K562 (cell line): ENCODE results near the gene MPLKIP. TPM values are rescaled to one million over a fixed set of nuclear protein-coding genes. Genes with fewer than 3 reads are reported as not detected.

Source experiments
- ATAC-seq: fragments of 200-7000 bp; cut with Tn5 transposase; 3 replicates; pipeline ENCODE4 v1.9.1; 2020; ENCODE audit warnings: moderate library complexity
- BruUV-seq: library from RNA; stranded (reverse); fragments of 400-500 nt; replicated peaks from 2 replicates; lab custom pipeline; 2021; lab: Mats Ljungman, UMichigan
- CTCF ChIA-PET: fragments of 300-600 bp; formaldehyde crosslinking; extraction: SDS; loops from one replicate; lab custom pipeline; 2021; ENCODE audit warnings: low intra/inter-chr PET ratio; lab: Yijun Ruan, JAX
- POLR2A ChIA-PET: fragments of 300-600, 350-650 bp; sonication (Branson Sonifier 250); formaldehyde crosslinking; extraction: SDS; loops from one replicate; lab custom pipeline; 2021; ENCODE audit warnings: antibody characterized with exemption, inconsistent platforms; lab: Yijun Ruan, JAX
- DNase-seq, 4 experiments: peaks; one replicate each; pipeline versions ENCODE4 v3.0.0 to v3.0.0-alpha.2; 2011 to 2018; ENCODE audit warnings: low spot score in 3 of 4, mixed read lengths in 3 of 4; ENCODE audit errors: extremely low read depth in 1 of 4
- FAIRE-seq: peaks from 2 replicates; lab custom pipeline; 2011; peaks lifted over from hg19 to GRCh38; lab: Jason Lieb, UNC
- H2AFZ ChIP-seq: 2 replicates; pipeline ENCODE4 v1.6.0; 2011; ENCODE audit warnings: low read depth, low read length, control low read depth, inconsistent platforms
- H3K27ac ChIP-seq: fragments of 200-600 bp; 3 replicates; pipeline ENCODE4 v1.8.0; 2011; ENCODE audit warnings: low read depth, mild to moderate bottlenecking, control low read depth, inconsistent platforms, low read length, moderate library complexity, mixed read lengths; ENCODE audit errors: extremely low read depth
- H3K27me3 ChIP-seq, 2 experiments: fragments of 300-600 bp in 1 of 2; 2 replicates in 1 of 2; 3 replicates in 1 of 2; pipeline versions ENCODE4 v1.6.0 to v1.8.0; 2011; ENCODE audit warnings: inconsistent platforms in 2 of 2, low read length in 2 of 2, mild to moderate bottlenecking in 1 of 2, mixed read lengths in 1 of 2, moderate library complexity in 1 of 2; ENCODE audit not compliant: control insufficient read depth in 2 of 2, insufficient read depth in 2 of 2
- H3K36me3 ChIP-seq: fragments of 300-600 bp; 3 replicates; pipeline ENCODE4 v1.8.0; 2011; ENCODE audit warnings: mild to moderate bottlenecking, low read length, inconsistent platforms; ENCODE audit not compliant: control insufficient read depth, insufficient read depth
- H3K4me1 ChIP-seq, 2 experiments: fragments of 200-600 bp in 1 of 2; replicated peaks in 1 of 2; 2 replicates in 1 of 2; 3 replicates in 1 of 2; pipeline versions ENCODE4 v1.5.1 to v1.8.0; 2011; ENCODE audit warnings: inconsistent platforms in 2 of 2, low read length in 2 of 2, mild to moderate bottlenecking in 1 of 2, mixed read lengths in 1 of 2, moderate library complexity in 1 of 2; ENCODE audit not compliant: control insufficient read depth in 2 of 2, insufficient read depth in 2 of 2
- H3K4me2 ChIP-seq: 2 replicates; pipeline ENCODE4 v1.6.1; 2011; ENCODE audit warnings: low read length, control low read depth, inconsistent platforms, mixed read lengths; ENCODE audit not compliant: insufficient read depth
- H3K4me3 ChIP-seq: fragments of 200-600 bp; sonication (generic), shearing (Covaris generic); 2 replicates; pipeline ENCODE4 v1.5.1; 2016; ENCODE audit warnings: control low read depth, inconsistent platforms
- H3K79me2 ChIP-seq: fragments of 200-600 bp; 3 replicates; pipeline ENCODE4 v1.8.0; 2011; ENCODE audit warnings: low read length, inconsistent platforms; ENCODE audit not compliant: control insufficient read depth, insufficient read depth
- H3K9ac ChIP-seq, 2 experiments: 2 replicates each; pipeline versions ENCODE4 v1.6.0 to v1.6.1; 2011; ENCODE audit warnings: low read depth in 2 of 2, low read length in 2 of 2, control low read depth in 1 of 2, inconsistent platforms in 1 of 2, mild to moderate bottlenecking in 1 of 2, mixed read lengths in 1 of 2; ENCODE audit not compliant: insufficient read depth in 1 of 2
- H3K9me1 ChIP-seq: one replicate; pipeline ENCODE4 v1.6.0; 2011; ENCODE audit warnings: inconsistent platforms, mild to moderate bottlenecking, low read length, moderate library complexity; ENCODE audit not compliant: control insufficient read depth, insufficient read depth
- H3K9me3 ChIP-seq: replicated peaks from 2 replicates; pipeline ENCODE4 v1.5.1; 2011; ENCODE audit warnings: low read depth, low read length, inconsistent platforms; ENCODE audit not compliant: control insufficient read depth, insufficient read depth
- H4K20me1 ChIP-seq: replicated peaks from 2 replicates; pipeline ENCODE4 v1.6.1; 2011; ENCODE audit warnings: low read length, inconsistent platforms, mixed read lengths; ENCODE audit not compliant: control insufficient read depth, insufficient read depth
- CHD2 ChIP-seq: IDR thresholded peaks from 2 replicates; pipeline ENCODE4 v1.6.1; 2011; ENCODE audit warnings: low read depth, low read length
- GATAD2A ChIP-seq: fragments of 450-650 bp; IDR thresholded peaks from 2 replicates; pipeline ENCODE4 v1.6.1; 2017
- HSF4 ChIP-seq: fragments of 250-450 bp; sonication (Bioruptor Pico); IDR thresholded peaks from 2 replicates; pipeline ENCODE4 v2.1.2; 2022; ENCODE audit warnings: mild to moderate bottlenecking, moderate library complexity, borderline replicate concordance
- TAF9B ChIP-seq: fragments of 450-650 bp; IDR thresholded peaks from 2 replicates; pipeline ENCODE4 v1.6.1; 2018; ENCODE audit warnings: mild to moderate bottlenecking; ENCODE audit not compliant: partially characterized antibody
- WHSC1 ChIP-seq: IDR thresholded peaks from one replicate; pipeline ENCODE4 v1.6.1; 2012; ENCODE audit warnings: low read length, control low read depth, inconsistent platforms
- YY1 ChIP-seq, 3 experiments: IDR thresholded peaks; 2 replicates each; pipeline ENCODE4 v1.6.1; 2011; ENCODE audit warnings: low read length in 2 of 3, mild to moderate bottlenecking in 2 of 3, moderate library complexity in 2 of 3, borderline replicate concordance in 1 of 3, control low read depth in 1 of 3, low read depth in 1 of 3; ENCODE audit not compliant: insufficient read depth in 3 of 3, insufficient replicate concordance in 2 of 3, control insufficient read depth in 1 of 3, insufficient read length in 1 of 3; ENCODE audit errors: extremely low read depth in 1 of 3
- ZNF24 ChIP-seq: fragments of 450-650 bp; IDR thresholded peaks from 2 replicates; pipeline ENCODE4 v1.6.1; 2016
- WGBS: fragments of 100-300 bp; shearing (Covaris generic); methylation state at CpG from one replicate; pipeline ENCODE4 v1.1.6; 2016; ENCODE audit warnings: low coverage, mixed read lengths; ENCODE audit not compliant: insufficient coverage; ENCODE audit errors: missing lambda C conversion rate; 5-methylcytosine and 5-hydroxymethylcytosine counted together
- in situ Hi-C: fragments of 300-500 bp; cut with MboI; formaldehyde crosslinking; loops from 4 replicates; pipeline ENCODE4 v1.15.0; 2018; ENCODE audit warnings: inconsistent platforms, mixed read lengths
- intact Hi-C: fragments of 100-400 bp; cut with micrococcal nuclease; formaldehyde crosslinking; loops from 2 replicates; pipeline ENCODE4 v1.14.2; 2022
- polyA plus RNA-seq, 8 experiments: library from polyadenylated mRNA; depleted of rRNA in 4 of 8; stranded (reverse) in 5 of 8; unstranded in 3 of 8; fragments of >200 nt; fragmentation: Nextera tagmentation in 2 of 8; fragmentation: Illumina TruSeq in 1 of 8; extraction: Ambion mirVana in 2 of 8; extraction: Trizol in 1 of 8; gene quantifications; 2 replicates each; pipeline versions ENCODE4 v1.2.1 to v1.2.3, GENCODE V29; 2011 to 2014; ENCODE audit warnings: inconsistent platforms in 1 of 8, missing spikeins in 1 of 8
- total RNA-seq, 7 experiments: library from RNA; depleted of rRNA in 6 of 7; stranded (reverse); fragments of >200 nt in 6 of 7; fragmentation: Illumina TruSeq in 2 of 7; extraction: Trizol in 2 of 7; gene quantifications; 2 replicates each; pipeline versions ENCODE4 v1.2.1 to v1.2.3, GENCODE V29; 2011 to 2021; ENCODE audit warnings: low replicate concordance in 1 of 7
- TF ChIP-seq, protein P1 (sequence below): sonication (generic); formaldehyde crosslinking; IDR thresholded peaks from 2 replicates; pipeline ENCODE4 v1.8.0; 2022; ENCODE audit warnings: mild to moderate bottlenecking, missing genetic modification reagents

Gene MPLKIP
- total and polyA plus RNA-seq, 9 of the 15 experiments (the other 6 are each of a cell fraction or from before 2014, with no cell fraction given): 5.6 to 127 (median 44.2) TPM

DNA sequence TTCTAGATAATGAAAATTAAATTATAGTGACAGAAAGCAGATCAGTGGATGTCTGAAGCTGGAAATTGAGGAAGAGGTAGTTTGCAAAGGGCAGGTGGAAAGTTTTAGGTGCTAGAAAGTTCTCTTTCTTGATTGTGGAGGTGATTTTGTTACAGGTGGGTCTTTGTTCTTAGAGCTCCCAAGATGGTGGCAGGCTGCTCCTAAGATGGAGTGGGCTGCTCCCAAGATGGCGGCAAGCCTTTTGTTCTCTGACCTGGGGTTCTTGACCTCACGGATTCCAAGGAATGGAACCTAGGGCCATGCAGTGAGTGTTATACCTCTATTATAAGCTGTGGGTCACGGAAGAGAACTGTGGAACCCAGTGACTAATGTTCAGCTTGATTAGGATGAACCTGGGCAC lies 32.9 kb upstream of the MPLKIP start:
- FAIRE-seq (no peak), ATAC-seq (no peak), DNase-seq (no peak)
- Histone ChIP-seq H3K27me3 (peaks cover 2 to 9% of the 10 kb centered on the region in 2 experiments; a peak in 3 of 5 replicates), H3K9me1 (no peaks in the 10 kb centered on the region), H3K9ac (no peak overlapping the region), H3K4me1 (no peaks in the 10 kb centered on the region), H2AFZ (no peak overlapping the region), H3K36me3 (no peaks in the 10 kb centered on the region), H3K79me2 (no peaks in the 10 kb centered on the region), H3K4me3 (no peak overlapping the region), H3K27ac (no peak overlapping the region), H3K4me2 (no peak overlapping the region), H4K20me1 (no peaks in the 10 kb centered on the region), H3K9me3 (no peaks in the 10 kb centered on the region)
- BruUV-seq: no TSS peak
- TF ChIP-seq YY1 (IDR thresholded peaks at IDR 0.05; ENCODE audit: borderline replicate concordance in 1 of 3, control insufficient read depth in 1 of 3, extremely low read depth in 1 of 3, insufficient read depth in 3 of 3, insufficient read length in 1 of 3, insufficient replicate concordance in 2 of 3, low read depth in 1 of 3, low read length in 2 of 3): peak in 1 of 3 experiments; percentile 62
- no peak for TF ChIP-seq TAF9B
- POLR2A ChIA-PET: interaction anchor here (0.6 to 0.7 kb wide), 3 partner anchors 10 to 342 kb away, joined by 3 read pairs; no protein-coding TSS in a partner anchor
- CTCF ChIA-PET: no interaction called here
- intact Hi-C loops (no loop called here), in situ Hi-C loops (no loop called here)
- 4% methylated on average over 3 of the region's 3 CpGs for WGBS

DNA sequence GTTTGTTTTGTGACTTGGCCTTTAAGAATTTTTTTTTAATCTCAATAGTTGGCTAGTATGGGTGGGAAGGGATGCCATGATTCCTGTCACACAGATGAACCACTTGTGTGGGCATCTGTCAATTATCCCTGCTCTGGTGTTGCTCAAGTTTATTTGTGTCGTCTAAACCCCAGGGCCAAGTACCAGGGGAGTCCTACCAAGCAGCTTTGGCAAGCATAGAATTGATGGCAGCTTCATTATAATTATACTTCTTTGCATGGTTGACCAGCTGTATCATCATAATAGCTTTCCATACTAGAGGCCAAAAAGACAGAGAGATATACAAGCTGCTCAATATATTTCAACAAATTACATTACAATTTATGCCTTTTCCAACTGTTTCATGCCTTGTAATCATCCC lies 30.8 kb upstream of the MPLKIP start:
- Histone ChIP-seq H2AFZ (no peak overlapping the region), H3K27me3 (peaks cover 2 to 10% of the 10 kb centered on the region in 2 experiments; a peak in 3 of 5 replicates), H3K27ac (no peak overlapping the region), H3K9me3 (no peaks in the 10 kb centered on the region), H3K79me2 (no peaks in the 10 kb centered on the region), H3K4me3 (no peak overlapping the region), H3K9ac (no peak overlapping the region), H3K4me2 (no peak overlapping the region), H3K36me3 (no peaks in the 10 kb centered on the region), H4K20me1 (no peaks in the 10 kb centered on the region), H3K4me1 (no peaks in the 10 kb centered on the region), H3K9me1 (no peaks in the 10 kb centered on the region)
- no TSS peak for BruUV-seq
- WGBS: 0% methylated on average over 1 of the region's 1 CpG
- FAIRE-seq (no peak), ATAC-seq (no peak), DNase-seq (no peak)
- POLR2A ChIA-PET: interaction anchor here (1.1 kb wide), 1 partner anchor 43 kb away, joined by 5 read pairs; no protein-coding TSS in a partner anchor
- CTCF ChIA-PET: no interaction called here
- TF ChIP-seq GATAD2A: no peak
- TF ChIP-seq HSF4 (CRISPR knock-in tag): no peak
- TF ChIP-seq, protein P1, sequence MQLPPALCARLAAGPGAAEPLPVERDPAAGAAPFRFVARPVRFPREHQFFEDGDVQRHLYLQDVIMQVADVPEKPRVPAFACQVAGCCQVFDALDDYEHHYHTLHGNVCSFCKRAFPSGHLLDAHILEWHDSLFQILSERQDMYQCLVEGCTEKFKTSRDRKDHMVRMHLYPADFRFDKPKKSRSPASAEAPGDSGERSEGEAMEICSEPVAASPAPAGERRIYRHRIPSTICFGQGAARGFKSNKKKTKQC: no peak
- TF ChIP-seq WHSC1: no peak
- no peak for TF ChIP-seq CHD2
- no peak for TF ChIP-seq ZNF24
- intact Hi-C loops: no loop called here
- in situ Hi-C loops: no loop called here
